IgD-negative memory B cell (primary cell): ENCODE results near the gene ALG12. TPM values are rescaled to one million over a fixed set of nuclear protein-coding genes. Genes with fewer than 3 reads are reported as not detected.

Experiments
- H3K27ac Mint-ChIP-seq, 3 donors: one replicate each; pipeline ENCODE4 v1.8.0; 2020 to 2022; ENCODE audit warnings: mild to moderate bottlenecking in 3 of 3, mixed read lengths in 3 of 3, moderate library complexity in 1 of 3
- H3K27me3 Mint-ChIP-seq: one replicate; pipeline ENCODE4 v1.8.0; 2021; ENCODE audit warnings: mixed read lengths
- H3K36me3 Mint-ChIP-seq: one replicate; pipeline ENCODE4 v1.8.0; 2020; ENCODE audit warnings: mild to moderate bottlenecking, mixed read lengths
- H3K4me1 Mint-ChIP-seq, 3 donors: one replicate each; pipeline ENCODE4 v1.8.0; 2020 to 2022; ENCODE audit warnings: mixed read lengths in 3 of 3, mild to moderate bottlenecking in 1 of 3
- H3K4me3 Mint-ChIP-seq, 4 donors: one replicate each; pipeline ENCODE4 v1.8.0; 2020 to 2022; ENCODE audit warnings: mild to moderate bottlenecking in 4 of 4, mixed read lengths in 4 of 4, moderate library complexity in 3 of 4
- H3K9me3 Mint-ChIP-seq, 3 donors: one replicate each; pipeline ENCODE4 v1.8.0; 2020 to 2021; ENCODE audit warnings: mixed read lengths in 3 of 3, mild to moderate bottlenecking in 1 of 3
- polyA plus RNA-seq: library from polyadenylated mRNA; unstranded; fragments of 300-500 nt; fragmentation: Illumina TruSeq; gene quantifications from one replicate; pipeline ENCODE4 v1.2.3, GENCODE V29; 2021

The ALG12 gene
- polyA plus RNA-seq, 1 donor from 2014 or later = 13.4 TPM

- Mint-ChIP-seq H3K4me3 (no peak overlapping the region), H3K27ac (no peak overlapping the region), H3K27me3 (no peaks in the 10 kb centered on the region), H3K36me3 (peaks cover 21% of the 10 kb centered on the region), H3K9me3 (peaks cover 0 to 5% (median 2%) of the 10 kb centered on the region in 3 donors), H3K4me1 (no peaks in the 10 kb centered on the region)
Observed at GRCh38 chr22:49889071-49889470, 29.2 kb downstream of the ALG12 start.

GRCh38 chr22:49887702-49888101 is 30.5 kb downstream of the ALG12 start:
- Mint-ChIP-seq H3K36me3 (peaks cover 20% of the 10 kb centered on the region), H3K27ac (no peak overlapping the region), H3K4me3 (no peak overlapping the region), H3K4me1 (peaks cover 0 to 8% (median 0%) of the 10 kb centered on the region in 3 donors), H3K27me3 (no peaks in the 10 kb centered on the region), H3K9me3 (peaks cover 0 to 5% (median 2%) of the 10 kb centered on the region in 3 donors)

- H3K9me3 Mint-ChIP-seq = peaks cover 0 to 5% (median 2%) of the 10 kb centered on the region in 3 donors
- no peak overlapping the region for H3K4me3 Mint-ChIP-seq
- H3K27me3 Mint-ChIP-seq = no peaks in the 10 kb centered on the region
- peaks cover 20% of the 10 kb centered on the region for H3K36me3 Mint-ChIP-seq
- H3K4me1 Mint-ChIP-seq = peaks cover 0 to 8% (median 2%) of the 10 kb centered on the region in 3 donors
- no peak overlapping the region for H3K27ac Mint-ChIP-seq
Observed at GRCh38 chr22:49887064-49887451, 31.2 kb downstream of the ALG12 start.

GRCh38 chr22:49886346-49887063 is 31.7 kb downstream of the ALG12 start:
- no peaks in the 10 kb centered on the region for H3K27me3 Mint-ChIP-seq
- peaks cover 20% of the 10 kb centered on the region for H3K36me3 Mint-ChIP-seq
- H3K4me3 Mint-ChIP-seq = no peak overlapping the region
- no peak overlapping the region for H3K27ac Mint-ChIP-seq
- H3K9me3 Mint-ChIP-seq = peaks cover 0 to 4% (median 2%) of the 10 kb centered on the region in 3 donors
- peaks cover 0 to 8% (median 6%) of the 10 kb centered on the region in 3 donors for H3K4me1 Mint-ChIP-seq

- H3K4me1 Mint-ChIP-seq = peaks cover 0 to 8% (median 6%) of the 10 kb centered on the region in 3 donors
- no peaks in the 10 kb centered on the region for H3K27me3 Mint-ChIP-seq
- no peak overlapping the region for H3K4me3 Mint-ChIP-seq
- H3K27ac Mint-ChIP-seq = no peak overlapping the region
- peaks cover 15% of the 10 kb centered on the region for H3K36me3 Mint-ChIP-seq
- H3K9me3 Mint-ChIP-seq = no peaks in the 10 kb centered on the region
Observed at GRCh38 chr22:49885881-49886280, 32.4 kb downstream of the ALG12 start.

GRCh38 chr22:49885281-49885680 is 33.0 kb downstream of the ALG12 start:
- no peaks in the 10 kb centered on the region for H3K9me3 Mint-ChIP-seq
- H3K36me3 Mint-ChIP-seq = peaks cover 12% of the 10 kb centered on the region
- peaks cover 3 to 12% (median 9%) of the 10 kb centered on the region in 3 donors for H3K4me1 Mint-ChIP-seq
- no peak overlapping the region for H3K4me3 Mint-ChIP-seq
- H3K27ac Mint-ChIP-seq = no peak overlapping the region
- no peaks in the 10 kb centered on the region for H3K27me3 Mint-ChIP-seq

- H3K4me1 Mint-ChIP-seq = peaks cover 3 to 16% (median 13%) of the 10 kb centered on the region in 3 donors
- no peak overlapping the region for H3K4me3 Mint-ChIP-seq
- no peaks in the 10 kb centered on the region for H3K27me3 Mint-ChIP-seq
- H3K27ac Mint-ChIP-seq = no peak overlapping the region
- no peaks in the 10 kb centered on the region for H3K9me3 Mint-ChIP-seq
- peaks cover 13% of the 10 kb centered on the region for H3K36me3 Mint-ChIP-seq
Observed at GRCh38 chr22:49884503-49885260, 33.6 kb downstream of the ALG12 start.

GRCh38 chr22:49884075-49884474 is 34.2 kb downstream of the ALG12 start:
- Mint-ChIP-seq H3K4me1 (peaks cover 3 to 16% (median 13%) of the 10 kb centered on the region in 3 donors), H3K36me3 (peaks cover 13% of the 10 kb centered on the region), H3K9me3 (no peaks in the 10 kb centered on the region), H3K27me3 (no peaks in the 10 kb centered on the region), H3K4me3 (no peak overlapping the region), H3K27ac (no peak overlapping the region)

GRCh38 chr22:49883294-49883640 is 35.0 kb downstream of the ALG12 start:
- H3K36me3 Mint-ChIP-seq = peaks cover 17% of the 10 kb centered on the region
- H3K9me3 Mint-ChIP-seq = no peaks in the 10 kb centered on the region
- H3K4me3 Mint-ChIP-seq = no peak overlapping the region
- no peak overlapping the region for H3K27ac Mint-ChIP-seq
- peaks cover 5 to 16% (median 13%) of the 10 kb centered on the region in 3 donors for H3K4me1 Mint-ChIP-seq
- H3K27me3 Mint-ChIP-seq = no peaks in the 10 kb centered on the region

GRCh38 chr22:49882519-49883293 is 35.5 kb downstream of the ALG12 start:
- Mint-ChIP-seq H3K9me3 (peaks cover 0 to under 1% (median 0%) of the 10 kb centered on the region in 3 donors), H3K27ac (no peak overlapping the region), H3K4me1 (peaks cover 5 to 16% (median 13%) of the 10 kb centered on the region in 3 donors), H3K4me3 (no peak overlapping the region), H3K27me3 (no peaks in the 10 kb centered on the region), H3K36me3 (peaks cover 17% of the 10 kb centered on the region)

GRCh38 chr22:49881856-49882255 is 36.4 kb downstream of the ALG12 start:
- no peak overlapping the region for H3K27ac Mint-ChIP-seq

GRCh38 chr22:49880281-49880680 is 38.0 kb downstream of the ALG12 start:
- H3K9me3 Mint-ChIP-seq = peaks cover 0 to 2% (median 0%) of the 10 kb centered on the region in 3 donors
- no peaks in the 10 kb centered on the region for H3K27me3 Mint-ChIP-seq
- no peak overlapping the region for H3K27ac Mint-ChIP-seq
- peaks cover 5 to 16% (median 14%) of the 10 kb centered on the region in 3 donors for H3K4me1 Mint-ChIP-seq
- peak overlapping the region in 2 of 4 donors; percentile 22 to 74 for H3K4me3 Mint-ChIP-seq
- peaks cover 15% of the 10 kb centered on the region for H3K36me3 Mint-ChIP-seq

More at GRCh38 chr22:49881856-49882255, 36.4 kb downstream of the ALG12 start:
- Mint-ChIP-seq H3K4me3 (no peak overlapping the region), H3K27me3 (no peaks in the 10 kb centered on the region), H3K36me3 (peaks cover 14% of the 10 kb centered on the region), H3K4me1 (peaks cover 5 to 16% (median 13%) of the 10 kb centered on the region in 3 donors), H3K9me3 (peaks cover 0 to 2% (median 0%) of the 10 kb centered on the region in 3 donors)

GRCh38 chr22:49879871-49880270 is 38.4 kb downstream of the ALG12 start:
- Mint-ChIP-seq H3K4me1 (peaks cover 5 to 17% (median 16%) of the 10 kb centered on the region in 3 donors), H3K36me3 (peaks cover 17% of the 10 kb centered on the region)

GRCh38 chr22:49878206-49878605 is 40.0 kb downstream of the ALG12 start:
- Mint-ChIP-seq H3K4me1 (peaks cover 5 to 18% (median 14%) of the 10 kb centered on the region in 3 donors), H3K36me3 (peaks cover 17% of the 10 kb centered on the region), H3K4me3 (peak overlapping the region in 1 of 4 donors; percentile 43), H3K27me3 (no peaks in the 10 kb centered on the region), H3K9me3 (peaks cover 0 to 2% (median 0%) of the 10 kb centered on the region in 3 donors), H3K27ac (no peak overlapping the region)

More at GRCh38 chr22:49879871-49880270, 38.4 kb downstream of the ALG12 start:
- Mint-ChIP-seq H3K27me3 (no peaks in the 10 kb centered on the region), H3K9me3 (peaks cover 0 to 2% (median 0%) of the 10 kb centered on the region in 3 donors), H3K27ac (no peak overlapping the region), H3K4me3 (no peak overlapping the region)

- no peaks in the 10 kb centered on the region for H3K27me3 Mint-ChIP-seq
- peaks cover 0 to 2% (median 0%) of the 10 kb centered on the region in 3 donors for H3K9me3 Mint-ChIP-seq
- peaks cover 6 to 19% (median 12%) of the 10 kb centered on the region in 3 donors for H3K4me1 Mint-ChIP-seq
- no peak overlapping the region for H3K27ac Mint-ChIP-seq
- no peak overlapping the region for H3K4me3 Mint-ChIP-seq
- H3K36me3 Mint-ChIP-seq = peaks cover 17% of the 10 kb centered on the region
Observed at GRCh38 chr22:49877642-49878041, 40.6 kb downstream of the ALG12 start.
